IPS-NIHi11 (cell line): ENCODE data around the gene FOXD4L4.
"Not testable (repeated sequence)": the region's sequence is repeated elsewhere in the genome, so short reads cannot be mapped to it uniquely, and the experiment has no call there.

Experiments
- DNase-seq: peaks from one replicate; pipeline ENCODE4 v3.0.0; 2012; ENCODE audit warnings: mixed read lengths, low spot score

Gene FOXD4L4

GRCh38 chr9:65737096-65737564 is at the start of gene FOXD4L4:
FOXD4L4 (plus strand) TSS chr9:65737146; CDS start chr9:65737146, 0 bp downstream.
- not testable (repeated sequence) for DNase-seq

DNA sequence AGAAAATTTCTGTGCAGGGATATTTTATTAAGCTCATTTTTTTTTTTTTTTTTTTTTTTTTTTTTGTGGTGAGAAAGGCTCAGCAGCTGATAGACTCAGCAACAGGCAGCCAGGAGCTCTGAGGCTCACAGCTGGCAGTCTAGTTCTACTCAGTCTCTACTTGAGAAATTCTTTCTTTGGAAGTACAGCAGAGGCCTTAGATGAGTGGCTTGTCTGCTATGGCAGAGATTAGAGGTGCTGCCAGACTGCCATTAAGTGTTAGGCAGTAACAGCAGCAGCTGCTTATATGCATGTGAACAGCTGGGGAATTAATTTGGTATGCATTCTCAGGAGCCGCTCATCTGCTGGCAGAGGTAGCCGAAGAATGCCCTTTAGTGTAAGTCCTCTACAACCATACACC is 33.4 kb upstream of the FOXD4L4 start:
- DNase-seq: not testable (repeated sequence)

- not testable (repeated sequence) for DNase-seq
Observed at GRCh38 chr9:65714445-65714844, 22.5 kb upstream of the FOXD4L4 start.

DNA sequence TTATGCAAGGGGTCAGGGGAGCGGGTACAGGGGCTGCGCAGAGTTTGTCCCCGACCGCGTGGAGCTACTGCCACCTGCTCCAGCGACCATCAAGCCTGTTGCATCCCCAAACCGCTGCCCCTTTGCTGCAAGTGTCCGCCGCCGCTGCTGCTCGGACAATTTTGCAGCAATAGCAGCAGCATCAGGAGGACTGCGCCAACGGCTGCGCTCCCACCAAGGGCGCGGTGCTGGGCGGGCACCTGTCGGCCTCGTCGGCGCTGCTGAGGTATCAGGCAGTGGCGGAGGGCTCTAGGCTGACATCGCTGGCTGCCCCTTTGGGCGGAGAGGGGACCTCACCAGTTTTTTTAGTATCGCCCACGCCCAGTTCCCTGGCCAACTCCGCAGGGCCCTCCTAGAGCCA is 1.2 kb downstream of the FOXD4L4 start:
- not testable (repeated sequence) for DNase-seq
